Stimulated activated CD4-positive, alpha-beta T cell treated with anti-CD3 and anti-CD28 coated beads, TNF-alpha, amount 100 ng/mL, for 4 hours (primary cell): Measurements from ENCODE around the gene GPR35.

ENCODE experiments used
- DNase-seq, 3 experiments: peaks; one replicate each; pipeline ENCODE4 v3.0.0-alpha.2; 2020; ENCODE audit warnings: low read depth in 3 of 3

The GPR35 gene

GRCh38 chr2:240589375-240589774 is 35.9 kb upstream of the GPR35 start:
- no peak for DNase-seq

- no peak for DNase-seq
Observed at GRCh38 chr2:240589850-240590525, 35.3 kb upstream of the GPR35 start.

GRCh38 chr2:240590681-240591111 is 34.6 kb upstream of the GPR35 start:
- no peak for DNase-seq

GRCh38 chr2:240591226-240591625 is 34.1 kb upstream of the GPR35 start:
- no peak for DNase-seq

GRCh38 chr2:240591784-240592183 is 33.5 kb upstream of the GPR35 start:
- DNase-seq = no peak

GRCh38 chr2:240593026-240593702 is 32.1 kb upstream of the GPR35 start:
- no peak for DNase-seq

- DNase-seq = no peak
Observed at GRCh38 chr2:240593703-240594451, 31.4 kb upstream of the GPR35 start.

GRCh38 chr2:240594511-240595380 is 30.5 kb upstream of the GPR35 start:
- DNase-seq = no peak

- DNase-seq = no peak
Observed at GRCh38 chr2:240595381-240596079, 29.8 kb upstream of the GPR35 start.

GRCh38 chr2:240596080-240596460 is 29.2 kb upstream of the GPR35 start:
- DNase-seq = no peak

GRCh38 chr2:240596491-240596931 is 28.8 kb upstream of the GPR35 start:
- DNase-seq = no peak

GRCh38 chr2:240597054-240597418 is 28.2 kb upstream of the GPR35 start:
- no peak for DNase-seq

- DNase-seq = no peak
Observed at GRCh38 chr2:240597419-240598181, 27.7 kb upstream of the GPR35 start.

- no peak for DNase-seq
Observed at GRCh38 chr2:240598311-240598911, 26.9 kb upstream of the GPR35 start.

GRCh38 chr2:240599141-240599583 is 26.1 kb upstream of the GPR35 start:
- DNase-seq = no peak

- DNase-seq = no peak
Observed at GRCh38 chr2:240600451-240600961, 24.8 kb upstream of the GPR35 start.

- DNase-seq = no peak
Observed at GRCh38 chr2:240601061-240601830, 24.0 kb upstream of the GPR35 start.

- DNase-seq = no peak
Observed at GRCh38 chr2:240601831-240602160, 23.5 kb upstream of the GPR35 start.
